GM10266 (cell line): Measurements from ENCODE around the gene DIAPH3.

Source experiments
- DNase-seq: peaks from one replicate; pipeline ENCODE4 v3.0.0; 2012; ENCODE audit errors: extremely low spot score
- CTCF ChIP-seq: IDR thresholded peaks from 2 replicates; pipeline ENCODE4 v1.5.1; 2012; ENCODE audit warnings: mild to moderate bottlenecking, low read depth; ENCODE audit not compliant: control insufficient read depth, insufficient read depth; ENCODE audit errors: missing control alignments

DIAPH3 gene

GRCh38 chr13:59748046-59748445 is 415.7 kb downstream of the DIAPH3 start:
- no peak for DNase-seq
- TF ChIP-seq CTCF: no peak

- no peak for TF ChIP-seq CTCF
- DNase-seq: no peak
Measured at GRCh38 chr13:59747529-59747928, 416.2 kb downstream of the DIAPH3 start.

GRCh38 chr13:59746291-59746962 is 417.3 kb downstream of the DIAPH3 start:
- no peak for DNase-seq
- no peak for TF ChIP-seq CTCF

DNA sequence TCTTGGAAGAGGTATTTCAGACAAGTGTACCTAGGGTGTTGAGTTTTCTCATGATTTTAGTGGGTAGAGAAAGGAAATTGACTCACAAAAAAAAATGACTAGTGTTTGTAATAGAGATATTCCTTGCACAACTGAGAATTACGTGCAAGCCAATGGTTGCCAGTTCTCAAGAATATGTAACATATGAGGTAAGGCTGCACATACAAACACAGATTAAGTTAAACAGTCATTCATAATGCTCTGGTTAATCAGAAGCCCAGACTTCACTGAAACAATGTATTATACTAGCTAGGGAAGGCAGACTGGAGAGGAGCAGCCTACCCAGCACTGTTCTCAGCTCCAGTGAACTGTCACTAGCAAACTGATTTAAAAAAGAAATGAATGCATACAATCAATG is 418.3 kb downstream of the DIAPH3 start:
- TF ChIP-seq CTCF: no peak
- no peak for DNase-seq

DNA sequence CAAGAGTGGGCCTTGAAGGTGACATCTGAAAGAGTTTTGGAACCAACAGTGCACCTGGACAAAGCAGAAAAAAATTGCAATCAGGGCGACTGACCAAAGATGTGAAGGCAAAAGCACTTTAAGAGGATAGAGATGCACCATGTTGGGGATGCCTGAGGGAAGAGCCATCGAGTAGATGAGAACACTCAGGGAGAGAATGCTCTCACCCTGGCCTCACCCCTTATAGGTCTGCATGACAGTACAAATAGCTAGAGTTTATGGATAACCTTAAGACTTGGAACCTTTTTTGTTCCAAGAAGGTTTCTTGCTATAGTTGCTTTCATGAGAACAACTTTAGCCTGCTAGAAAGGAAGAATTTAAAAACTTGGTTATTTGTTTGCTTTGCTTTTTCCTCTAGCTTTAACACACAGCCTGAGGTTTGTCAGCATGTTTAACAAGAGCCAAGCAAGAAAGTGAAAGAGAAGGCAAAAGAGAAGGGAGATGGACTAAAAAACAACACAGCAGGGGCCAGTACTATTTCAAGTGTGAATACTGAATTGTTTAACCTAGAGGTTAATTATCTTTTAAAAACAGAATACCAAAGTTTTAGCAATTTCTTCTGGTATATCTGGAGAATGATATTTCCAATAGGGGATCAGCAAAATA is 418.9 kb downstream of the DIAPH3 start:
- DNase-seq: no peak
- no peak for TF ChIP-seq CTCF

GRCh38 chr13:59743195-59743594 is 420.5 kb downstream of the DIAPH3 start:
- DNase-seq: no peak
- TF ChIP-seq CTCF: no peak

DNA sequence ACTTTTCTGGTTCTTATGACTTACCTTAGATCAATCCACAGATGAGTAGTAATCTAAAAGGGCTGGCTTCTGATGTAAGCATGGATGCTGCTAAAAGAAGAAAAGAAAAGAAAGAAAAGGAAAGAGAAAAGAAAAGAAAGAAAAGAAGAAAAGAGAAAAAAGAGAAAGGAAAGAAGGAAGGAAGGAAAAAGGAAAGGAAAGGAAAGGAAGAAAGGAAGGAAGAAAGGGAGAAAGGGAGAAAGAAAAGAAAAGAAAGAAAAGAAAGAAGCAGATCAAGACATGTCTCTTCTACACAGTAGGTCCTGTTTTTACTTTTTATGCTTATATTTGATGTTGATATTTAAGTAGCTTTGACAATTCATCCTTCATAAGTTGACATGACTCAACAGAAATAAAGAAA is 421.3 kb downstream of the DIAPH3 start:
- no peak for TF ChIP-seq CTCF

More for the DNA sequence above, 421.3 kb downstream of the DIAPH3 start:
- DNase-seq: no peak
